ENCODE data around the gene SPINK1.

Gene SPINK1

GRCh38 chr5:147804334-147804733, 27.1 kb downstream of the SPINK1 start:
- no peak for TF ChIP-seq CTCF (IDR thresholded peaks at IDR 0.05)

GRCh38 chr5:147803926-147804325, 27.5 kb downstream of the SPINK1 start:
- TF ChIP-seq CTCF (IDR thresholded peaks at IDR 0.05), result no peak

- TF ChIP-seq CTCF (IDR thresholded peaks at IDR 0.05), result no peak
These were observed 30.0 kb downstream of the SPINK1 start for GRCh38 chr5:147801461-147801860.

- no peak for TF ChIP-seq CTCF (IDR thresholded peaks at IDR 0.05)
These were observed 31.0 kb downstream of the SPINK1 start for GRCh38 chr5:147800491-147800890.

- TF ChIP-seq CTCF (IDR thresholded peaks at IDR 0.05), result no peak
These were observed 34.7 kb downstream of the SPINK1 start for GRCh38 chr5:147796556-147797308.

DNA sequence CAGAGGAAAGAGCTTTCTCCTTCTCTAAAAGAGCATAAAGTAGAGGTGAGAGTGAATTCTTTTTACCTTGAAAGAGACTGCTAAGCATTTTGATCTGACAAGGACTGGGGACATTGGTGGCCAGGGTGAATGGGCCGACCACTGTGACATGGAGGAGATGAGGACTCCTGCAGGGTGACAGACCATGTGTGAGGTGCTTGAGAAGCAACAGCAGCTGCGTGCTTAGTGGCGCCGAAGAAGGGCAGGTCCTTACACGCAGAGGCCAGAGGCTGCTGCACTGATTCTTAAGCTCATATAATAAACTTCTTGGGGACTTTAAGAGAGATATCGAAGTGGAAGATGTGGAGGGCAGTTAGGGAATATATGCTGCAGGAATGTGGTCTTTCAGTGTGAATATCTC, 40.3 kb downstream of the SPINK1 start:
- no peak for TF ChIP-seq CTCF (IDR thresholded peaks at IDR 0.05)

GRCh38 chr5:147789820-147790219, 41.7 kb downstream of the SPINK1 start:
- TF ChIP-seq CTCF (IDR thresholded peaks at IDR 0.05), result no peak

- no peak for TF ChIP-seq CTCF (IDR thresholded peaks at IDR 0.05)
These were observed 43.4 kb downstream of the SPINK1 start for GRCh38 chr5:147788023-147788422.

Measured in LNCAP (cell line).